HepG2 (cell line): ENCODE measurements around the gene ADI1. TPM values are rescaled to one million over a fixed set of nuclear protein-coding genes. Genes with fewer than 3 reads are reported as not detected.

ENCODE experiments used
- AGO1 ChIP-seq: fragments of 200-400 bp; formaldehyde crosslinking; IDR thresholded peaks from 2 replicates; pipeline ENCODE4 v1.6.1; 2017; ENCODE audit warnings: mild to moderate bottlenecking, low read depth, low read length, moderate library complexity; ENCODE audit not compliant: poor library complexity, severe bottlenecking
- BCL3 ChIP-seq: sonication (generic); formaldehyde crosslinking; IDR thresholded peaks from 2 replicates; pipeline ENCODE4 v1.5.1; 2020; ENCODE audit warnings: mild to moderate bottlenecking, missing genetic modification reagents, moderate library complexity
- CENPT ChIP-seq: sonication (generic); formaldehyde crosslinking; IDR thresholded peaks from 2 replicates; pipeline ENCODE4 v1.8.0; 2022; ENCODE audit warnings: low read depth, mild to moderate bottlenecking, moderate library complexity, missing genetic modification reagents
- DZIP1 ChIP-seq: sonication (generic); formaldehyde crosslinking; IDR thresholded peaks from 2 replicates; pipeline ENCODE4 v1.5.0; 2020; ENCODE audit warnings: mild to moderate bottlenecking, missing genetic modification reagents
- EED ChIP-seq: sonication (generic); formaldehyde crosslinking; IDR thresholded peaks from 2 replicates; pipeline ENCODE4 v1.5.0; 2020; ENCODE audit warnings: mild to moderate bottlenecking, missing genetic modification reagents
- FUBP1 ChIP-seq: sonication (generic); formaldehyde crosslinking; IDR thresholded peaks from 2 replicates; pipeline ENCODE4 v1.5.1; 2020; ENCODE audit warnings: missing genetic modification reagents, mild to moderate bottlenecking, borderline replicate concordance
- IRX3 ChIP-seq: sonication (generic); formaldehyde crosslinking; IDR thresholded peaks from 2 replicates; pipeline ENCODE4 v1.8.1; 2023; ENCODE audit warnings: mild to moderate bottlenecking, low read depth, missing genetic modification reagents, borderline replicate concordance
- KLF6 ChIP-seq: IDR thresholded peaks from 2 replicates; pipeline ENCODE4 v1.8.0; 2016; ENCODE audit warnings: missing biosample characterization, missing genetic modification reagents
- KMT2B ChIP-seq: IDR thresholded peaks from 2 replicates; pipeline ENCODE4 v1.6.1; 2016; ENCODE audit warnings: missing genetic modification reagents, missing compliant biosample characterization
- NCOA2 ChIP-seq: sonication (generic); formaldehyde crosslinking; IDR thresholded peaks from 2 replicates; pipeline ENCODE4 v1.8.0; 2022; ENCODE audit warnings: inconsistent platforms
- NRL ChIP-seq: sonication (generic); formaldehyde crosslinking; IDR thresholded peaks from 2 replicates; pipeline ENCODE4 v1.5.0; 2020; ENCODE audit warnings: missing genetic modification reagents, mild to moderate bottlenecking, moderate library complexity, borderline replicate concordance
- PBX3 ChIP-seq: sonication (generic); formaldehyde crosslinking; IDR thresholded peaks from 2 replicates; pipeline ENCODE4 v1.8.1; 2023; ENCODE audit warnings: missing genetic modification reagents, inconsistent platforms, borderline replicate concordance
- RELA ChIP-seq: sonication (generic); formaldehyde crosslinking; IDR thresholded peaks from 2 replicates; pipeline ENCODE4 v1.4.0; 2020; ENCODE audit warnings: missing genetic modification reagents
- RFX5 ChIP-seq: IDR thresholded peaks from 2 replicates; pipeline ENCODE4 v1.6.1; 2011; ENCODE audit warnings: low read depth, low read length, improper control_type of control experiment
- RORA ChIP-seq: sonication (generic); formaldehyde crosslinking; IDR thresholded peaks from 2 replicates; pipeline ENCODE4 v1.5.0; 2020; ENCODE audit warnings: mild to moderate bottlenecking, missing genetic modification reagents, moderate library complexity
- SMAD1 ChIP-seq: sonication (generic); formaldehyde crosslinking; IDR thresholded peaks from 2 replicates; pipeline ENCODE4 v1.4.0; 2020; ENCODE audit warnings: missing genetic modification reagents, low read depth, mild to moderate bottlenecking, borderline replicate concordance
- SMYD3 ChIP-seq: sonication (generic); formaldehyde crosslinking; IDR thresholded peaks from 2 replicates; pipeline ENCODE4 v1.8.1; 2023; ENCODE audit warnings: mild to moderate bottlenecking, missing genetic modification reagents
- ZFP36L2 ChIP-seq: sonication (generic); formaldehyde crosslinking; IDR thresholded peaks from 2 replicates; pipeline ENCODE4 v1.4.0; 2020; ENCODE audit warnings: missing genetic modification reagents
- ZNF460 ChIP-seq: sonication (generic); formaldehyde crosslinking; IDR thresholded peaks from 2 replicates; pipeline ENCODE4 v1.5.1; 2020; ENCODE audit warnings: missing genetic modification reagents, mild to moderate bottlenecking, borderline replicate concordance
- ZNF775 ChIP-seq: sonication (generic); formaldehyde crosslinking; IDR thresholded peaks from 2 replicates; pipeline ENCODE4 v1.4.0; 2020; ENCODE audit warnings: missing genetic modification reagents, mild to moderate bottlenecking, moderate library complexity, borderline replicate concordance
- ZNF841 ChIP-seq: sonication (generic); formaldehyde crosslinking; IDR thresholded peaks from 2 replicates; pipeline ENCODE4 v1.8.1; 2023; ENCODE audit warnings: missing genetic modification reagents, borderline replicate concordance
- ZSCAN31 ChIP-seq: sonication (generic); formaldehyde crosslinking; IDR thresholded peaks from 2 replicates; pipeline ENCODE4 v1.5.0; 2020; ENCODE audit warnings: low read depth, mild to moderate bottlenecking, missing genetic modification reagents
- polyA plus RNA-seq, 8 experiments: library from polyadenylated mRNA; depleted of rRNA in 3 of 8; stranded (reverse) in 7 of 8; unstranded in 1 of 8; fragments of >200 nt; fragmentation: Illumina TruSeq in 4 of 8; extraction: Trizol in 4 of 8; gene quantifications; 2 replicates each; pipeline versions ENCODE4 v1.2.1 to v1.2.3, GENCODE V29; 2011 to 2016; ENCODE audit warnings: low read depth in 4 of 8, missing spikeins in 1 of 8, mixed read lengths in 1 of 8; ENCODE audit not compliant: insufficient read depth in 1 of 8
- total RNA-seq, 5 experiments: library from RNA; depleted of rRNA; stranded (reverse); fragments of >200 nt; fragmentation: Illumina TruSeq; extraction: Trizol; gene quantifications; 2 replicates each; pipeline ENCODE4 v1.2.3, GENCODE V29; 2016; ENCODE audit warnings: low read depth in 1 of 5

The ADI1 gene
- total and polyA plus RNA-seq, 2 of the 13 experiments (the other 11 are each of a cell fraction or from before 2014, with no cell fraction given), result 28.7 to 123 TPM

GRCh38 chr2:3536682-3537632 lies 17.6 kb upstream of the ADI1 start (continued):
- TF ChIP-seq ZNF775 (CRISPR knock-in tag) (no peak), PBX3 (CRISPR knock-in tag) (no peak), KMT2B (CRISPR knock-in tag) (peak; percentile 44; the same call in 1 of the 2 replicates), FUBP1 (CRISPR knock-in tag) (no peak), BCL3 (CRISPR knock-in tag) (0 out of 2 replicates have a peak, but pooled peaks have one; percentile 48), EED (no peak), NRL (CRISPR knock-in tag) (no peak), CENPT (CRISPR knock-in tag) (no peak), RFX5 (no peak), RELA (no peak), DZIP1 (no peak), RORA (no peak), SMYD3 (no peak), ZSCAN31 (CRISPR knock-in tag) (no peak), ZFP36L2 (CRISPR knock-in tag) (no peak), ZNF460 (CRISPR knock-in tag) (no peak; the same call in 1 of the 2 replicates), ZNF841 (CRISPR knock-in tag) (no peak), SMAD1 (CRISPR knock-in tag) (no peak), NCOA2 (CRISPR knock-in tag) (no peak), AGO1 (no peak), KLF6 (no peak), IRX3 (CRISPR knock-in tag) (no peak)
